Activated CD4-positive, alpha-beta T cell treated with anti-CD3 and anti-CD28 coated beads for 36 hours (primary cell): ENCODE measurements around the gene WDFY4. TPM values are rescaled to one million over a fixed set of nuclear protein-coding genes. Genes with fewer than 3 reads are reported as not detected.

Experiments
- ATAC-seq: fragments of 200-7000 bp; cut with Tn5 transposase; one replicate; pipeline ENCODE4 v1.10.0; 2021; ENCODE audit warnings: mild to moderate bottlenecking, moderate library complexity
- CTCF ChIA-PET: fragments of 350-600 bp; sonication (Branson Sonifier 250); formaldehyde crosslinking; loops from one replicate; lab custom pipeline; 2021; ENCODE audit warnings: antibody characterized with exemption; lab: Charles Lee
- POLR2A ChIA-PET: fragments of 350-600 bp; sonication (Branson Sonifier 250); formaldehyde crosslinking; loops from one replicate; lab custom pipeline; 2021; ENCODE audit warnings: antibody characterized with exemption, inconsistent platforms; lab: Charles Lee
- DNase-seq: peaks from one replicate; pipeline ENCODE4 v3.0.0-alpha.2; 2020
- H3K27ac Mint-ChIP-seq: one replicate; pipeline ENCODE4 v1.8.0; 2021; ENCODE audit warnings: mixed read lengths
- H3K27me3 Mint-ChIP-seq: one replicate; pipeline ENCODE4 v1.8.0; 2021; ENCODE audit warnings: mixed read lengths
- H3K36me3 Mint-ChIP-seq: one replicate; pipeline ENCODE4 v1.8.0; 2021; ENCODE audit warnings: low read depth, mixed read lengths
- H3K4me1 Mint-ChIP-seq: one replicate; pipeline ENCODE4 v1.8.0; 2021; ENCODE audit warnings: mixed read lengths
- H3K4me3 Mint-ChIP-seq: one replicate; pipeline ENCODE4 v1.8.0; 2021; ENCODE audit warnings: mild to moderate bottlenecking, moderate library complexity, mixed read lengths
- H3K9me3 Mint-ChIP-seq: one replicate; pipeline ENCODE4 v1.8.0; 2021; ENCODE audit warnings: low read depth, mixed read lengths
- intact Hi-C, 2 experiments: fragments of 100-400 bp; cut with DNase I in 1 of 2; cut with micrococcal nuclease in 1 of 2; formaldehyde crosslinking; loops; one replicate each; pipeline versions ENCODE4 v1.14.2 to v1.15.1; 2022 to 2024; cut with DNase I, micrococcal nuclease
- total RNA-seq, 2 experiments: library from RNA; stranded (reverse); gene quantifications; one replicate each; pipeline ENCODE4 v1.2.3, GENCODE V29; 2021

The WDFY4 gene
- total RNA-seq, 2 experiments from 2014 or later: 0.07 to 0.09 TPM

GRCh38 chr10:48740015-48740707, 55.5 kb downstream of the WDFY4 start:
- Mint-ChIP-seq H3K27me3 (no peaks in the 10 kb centered on the region), H3K9me3 (no peaks in the 10 kb centered on the region), H3K27ac (no peak overlapping the region), H3K36me3 (no peaks in the 10 kb centered on the region), H3K4me3 (no peak overlapping the region), H3K4me1 (no peaks in the 10 kb centered on the region)
- intact Hi-C loops: no loop called here
- DNase-seq: no peak
- ChIA-PET CTCF (interaction anchor here (1.4 kb wide), 1 partner anchor 84 kb away, joined by 3 read pairs; no protein-coding TSS in a partner anchor), POLR2A (no interaction called here)
- ATAC-seq: no peak

GRCh38 chr10:48740988-48741387, 56.3 kb downstream of the WDFY4 start:
- ChIA-PET CTCF (interaction anchor here (1.4 kb wide), 1 partner anchor 84 kb away, joined by 3 read pairs; no protein-coding TSS in a partner anchor), POLR2A (no interaction called here)
- H3K27me3 Mint-ChIP-seq: no peaks in the 10 kb centered on the region
- no peaks in the 10 kb centered on the region for H3K4me1 Mint-ChIP-seq
- no peak overlapping the region for H3K4me3 Mint-ChIP-seq
- no peaks in the 10 kb centered on the region for H3K36me3 Mint-ChIP-seq
- no peaks in the 10 kb centered on the region for H3K9me3 Mint-ChIP-seq
- intact Hi-C loops: no loop called here
- DNase-seq (no peak), ATAC-seq (no peak)
- H3K27ac Mint-ChIP-seq: no peak overlapping the region

- Mint-ChIP-seq H3K9me3 (peaks cover 5% of the 10 kb centered on the region), H3K4me3 (no peak overlapping the region), H3K4me1 (no peaks in the 10 kb centered on the region), H3K27me3 (no peaks in the 10 kb centered on the region), H3K36me3 (no peaks in the 10 kb centered on the region), H3K27ac (no peak overlapping the region)
- intact Hi-C loops: no loop called here
- ATAC-seq (no peak), DNase-seq (no peak)
- CTCF ChIA-PET: no interaction called here
- POLR2A ChIA-PET: no interaction called here
Observed at GRCh38 chr10:48742891-48743860, 58.5 kb downstream of the WDFY4 start.

DNA sequence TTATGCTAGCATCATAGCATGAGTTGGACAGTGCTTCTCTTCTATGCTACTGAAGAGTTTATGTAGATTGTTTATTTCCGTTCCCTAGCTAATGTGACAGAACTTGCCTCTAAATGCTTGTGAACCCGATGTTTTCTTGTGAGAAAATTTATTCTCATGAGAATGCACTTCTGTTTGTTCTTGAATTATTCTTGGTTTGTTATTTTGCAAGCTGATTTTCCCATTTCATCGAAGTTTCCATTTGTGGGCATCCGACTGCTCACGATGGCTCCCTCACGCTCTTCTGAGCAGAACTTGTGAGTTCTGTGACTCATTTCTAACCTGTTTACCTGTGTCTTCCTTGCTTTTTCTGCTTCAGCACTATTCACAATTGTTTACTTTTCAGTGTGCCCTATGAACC, 59.9 kb downstream of the WDFY4 start:
- no peaks in the 10 kb centered on the region for H3K4me1 Mint-ChIP-seq
- ATAC-seq (no peak), DNase-seq (no peak)
- ChIA-PET POLR2A (no interaction called here), CTCF (no interaction called here)
- H3K27me3 Mint-ChIP-seq: no peaks in the 10 kb centered on the region
- no peaks in the 10 kb centered on the region for H3K36me3 Mint-ChIP-seq
- no peak overlapping the region for H3K27ac Mint-ChIP-seq
- H3K4me3 Mint-ChIP-seq: no peak overlapping the region
- intact Hi-C loops: no loop called here
- peaks cover 5% of the 10 kb centered on the region for H3K9me3 Mint-ChIP-seq

- Mint-ChIP-seq H3K27me3 (no peaks in the 10 kb centered on the region), H3K4me1 (no peaks in the 10 kb centered on the region), H3K36me3 (no peaks in the 10 kb centered on the region), H3K9me3 (peaks cover 5% of the 10 kb centered on the region), H3K27ac (no peak overlapping the region), H3K4me3 (no peak overlapping the region)
- intact Hi-C loops: no loop called here
- no peak for ATAC-seq
- ChIA-PET CTCF (interaction anchor here (0.7 kb wide), 1 partner anchor 87 kb away, joined by 5 read pairs; no protein-coding TSS in a partner anchor), POLR2A (no interaction called here)
- DNase-seq: no peak
Observed at GRCh38 chr10:48745662-48746245, 61.1 kb downstream of the WDFY4 start.

- CTCF ChIA-PET: interaction anchor here (0.6 kb wide), 1 partner anchor 87 kb away, joined by 3 read pairs; no protein-coding TSS in a partner anchor
- Mint-ChIP-seq H3K27me3 (no peaks in the 10 kb centered on the region), H3K9me3 (peaks cover 5% of the 10 kb centered on the region), H3K4me3 (no peak overlapping the region), H3K27ac (no peak overlapping the region), H3K36me3 (no peaks in the 10 kb centered on the region), H3K4me1 (no peaks in the 10 kb centered on the region)
- intact Hi-C loops: no loop called here
- POLR2A ChIA-PET: no interaction called here
- no peak for DNase-seq
- no peak for ATAC-seq
Observed at GRCh38 chr10:48748573-48748972, 63.9 kb downstream of the WDFY4 start.

GRCh38 chr10:48749254-48749787, 64.6 kb downstream of the WDFY4 start:
- Mint-ChIP-seq H3K36me3 (no peaks in the 10 kb centered on the region), H3K4me3 (no peak overlapping the region), H3K27ac (no peak overlapping the region), H3K9me3 (peaks cover 5% of the 10 kb centered on the region), H3K27me3 (no peaks in the 10 kb centered on the region), H3K4me1 (no peaks in the 10 kb centered on the region)
- ChIA-PET POLR2A (no interaction called here), CTCF (no interaction called here)
- DNase-seq (no peak), ATAC-seq (no peak)
- intact Hi-C loops: no loop called here

DNA sequence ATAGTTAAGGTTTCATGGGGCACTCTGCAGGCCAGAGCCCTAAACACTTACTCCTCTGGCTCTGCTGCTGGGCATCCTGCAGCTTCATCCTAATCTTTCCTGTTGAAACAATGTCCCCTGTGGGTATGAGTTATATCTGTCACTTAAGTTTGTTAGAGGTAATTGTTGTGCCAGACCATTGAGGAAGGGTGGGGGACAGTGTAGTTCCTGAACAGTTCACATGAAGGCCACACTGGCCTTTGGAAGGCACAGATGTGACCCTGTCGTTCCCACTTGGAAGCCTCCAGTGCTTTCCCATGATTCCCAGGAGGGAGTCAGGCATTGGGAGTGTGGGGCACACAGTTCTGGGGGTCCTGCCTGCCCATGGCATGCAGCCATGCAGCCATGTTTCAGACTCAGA, 65.3 kb downstream of the WDFY4 start:
- intact Hi-C loops: no loop called here
- H3K4me3 Mint-ChIP-seq: no peak overlapping the region
- CTCF ChIA-PET: no interaction called here
- DNase-seq (no peak), ATAC-seq (no peak)
- no peaks in the 10 kb centered on the region for H3K36me3 Mint-ChIP-seq
- POLR2A ChIA-PET: no interaction called here
- H3K4me1 Mint-ChIP-seq: no peaks in the 10 kb centered on the region
- peaks cover 5% of the 10 kb centered on the region for H3K9me3 Mint-ChIP-seq
- H3K27me3 Mint-ChIP-seq: no peaks in the 10 kb centered on the region
- H3K27ac Mint-ChIP-seq: no peak overlapping the region

DNA sequence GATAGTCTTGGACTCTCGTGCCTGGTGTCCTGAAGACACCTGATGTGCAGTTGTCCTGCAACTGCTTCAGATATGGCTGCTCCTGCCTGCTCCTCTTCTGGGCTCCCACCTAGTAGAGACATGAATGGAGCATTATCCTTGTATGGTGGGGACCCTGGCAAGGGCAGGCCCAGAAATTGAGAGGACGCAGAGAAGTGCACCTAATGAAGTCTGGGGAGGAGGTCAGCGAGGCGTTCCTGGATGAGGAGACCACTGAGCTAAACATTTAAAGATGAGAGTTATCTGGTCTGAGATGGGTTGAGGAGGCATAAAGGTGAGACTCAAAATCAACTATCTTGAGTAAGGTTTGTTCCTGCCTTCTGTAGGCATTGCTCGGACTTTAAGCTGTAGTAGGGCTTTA, 66.3 kb downstream of the WDFY4 start:
- intact Hi-C loops: no loop called here
- CTCF ChIA-PET: interaction anchor here (0.6 kb wide), 1 partner anchor 28 kb away, joined by 3 read pairs; no protein-coding TSS in a partner anchor
- Mint-ChIP-seq H3K27me3 (no peaks in the 10 kb centered on the region), H3K36me3 (no peaks in the 10 kb centered on the region), H3K27ac (no peak overlapping the region), H3K4me3 (no peak overlapping the region), H3K4me1 (no peaks in the 10 kb centered on the region), H3K9me3 (peaks cover 5% of the 10 kb centered on the region)
- no peak for DNase-seq
- POLR2A ChIA-PET: no interaction called here
- no peak for ATAC-seq

GRCh38 chr10:48751730-48752129, 67.1 kb downstream of the WDFY4 start:
- intact Hi-C loops: no loop called here
- ChIA-PET CTCF (interaction anchor here (0.6 kb wide), 1 partner anchor 27 kb away, joined by 3 read pairs; no protein-coding TSS in a partner anchor), POLR2A (no interaction called here)
- Mint-ChIP-seq H3K36me3 (no peaks in the 10 kb centered on the region), H3K9me3 (peaks cover 5% of the 10 kb centered on the region), H3K27me3 (no peaks in the 10 kb centered on the region), H3K4me3 (no peak overlapping the region), H3K4me1 (no peaks in the 10 kb centered on the region), H3K27ac (no peak overlapping the region)
- DNase-seq (no peak), ATAC-seq (no peak)

DNA sequence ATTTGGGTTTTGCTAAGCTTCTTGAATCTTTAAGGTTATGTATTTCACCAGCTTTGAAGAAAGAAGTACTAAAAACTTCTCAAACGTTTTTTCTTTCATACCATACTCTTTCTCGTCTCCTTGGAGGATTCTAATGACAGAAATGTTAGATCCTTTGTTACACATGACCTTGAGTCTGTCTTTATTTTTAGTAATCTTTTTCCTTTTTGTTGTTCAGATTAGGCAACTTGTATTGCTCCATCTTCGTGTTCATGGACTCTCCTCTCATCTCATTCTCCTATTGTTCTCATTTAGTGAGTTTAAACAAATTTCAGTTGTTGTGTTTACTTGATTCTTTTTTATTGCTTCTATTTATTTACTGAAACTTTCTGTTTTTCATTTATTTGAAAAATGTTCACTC, 73.7 kb downstream of the WDFY4 start:
- no peak overlapping the region for H3K4me3 Mint-ChIP-seq
- no peaks in the 10 kb centered on the region for H3K4me1 Mint-ChIP-seq
- ATAC-seq (no peak), DNase-seq (no peak)
- intact Hi-C loops: no loop called here
- ChIA-PET POLR2A (no interaction called here), CTCF (no interaction called here)
- H3K27me3 Mint-ChIP-seq: peaks cover 13% of the 10 kb centered on the region
- no peak overlapping the region for H3K27ac Mint-ChIP-seq
- no peaks in the 10 kb centered on the region for H3K9me3 Mint-ChIP-seq
- H3K36me3 Mint-ChIP-seq: no peaks in the 10 kb centered on the region
